Measurements from ENCODE around the gene MBL2. TPM values are rescaled to one million over a fixed set of nuclear protein-coding genes. Genes with fewer than 3 reads are reported as not detected.

The MBL2 gene
- total and polyA plus RNA-seq, 10 of the 15 experiments (the other 5 are each of a cell fraction or from before 2014, with no cell fraction given): not detected

DNA sequence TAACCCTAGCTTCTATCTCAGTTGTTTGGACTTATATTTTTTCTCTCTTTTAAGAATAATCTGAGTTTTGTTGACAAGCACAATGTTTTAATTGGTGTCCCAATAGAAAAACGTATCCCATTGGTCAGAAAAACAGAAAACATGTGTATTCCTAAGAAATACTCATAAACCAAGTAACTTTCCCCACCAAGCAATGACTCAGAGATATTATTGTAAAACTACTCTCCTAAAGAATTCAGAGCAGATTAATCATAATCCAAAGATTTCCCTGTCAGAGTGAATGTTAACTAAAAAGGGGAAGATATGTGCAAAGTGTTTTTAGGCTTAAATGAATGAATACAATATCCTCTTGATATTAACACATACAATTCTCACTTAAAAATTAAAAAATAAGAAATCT, 29.4 kb upstream of the MBL2 start:
- H3K9me3 ChIP-seq (replicated peaks; ENCODE audit: control insufficient read depth, insufficient read depth, low read length): no peaks in the 10 kb centered on the region
- H3K4me2 ChIP-seq (ENCODE audit: control insufficient read depth, insufficient read depth): no peak overlapping the region
- H3K27me3 ChIP-seq (replicated peaks in 1 of 2; ENCODE audit: control insufficient read depth in 2 of 2, insufficient read depth in 2 of 2, low read length in 1 of 2): no peaks in the 10 kb centered on the region; a peak in 1 of 4 replicates
- no peak overlapping the region for H3K27ac ChIP-seq (ENCODE audit: control insufficient read depth, insufficient read depth)
- ATAC-seq: no peak
- no peak overlapping the region for H2AFZ ChIP-seq (ENCODE audit: control insufficient read depth, low read depth, low read length)
- no peak for TF ChIP-seq HCFC1 (IDR thresholded peaks at IDR 0.05; ENCODE audit: low read length)
- no peak for TF ChIP-seq BHLHE40 (IDR thresholded peaks at IDR 0.05; ENCODE audit: borderline replicate concordance in 1 of 2, low read depth in 2 of 2, low read length in 1 of 2)
- TF ChIP-seq, protein P1, sequence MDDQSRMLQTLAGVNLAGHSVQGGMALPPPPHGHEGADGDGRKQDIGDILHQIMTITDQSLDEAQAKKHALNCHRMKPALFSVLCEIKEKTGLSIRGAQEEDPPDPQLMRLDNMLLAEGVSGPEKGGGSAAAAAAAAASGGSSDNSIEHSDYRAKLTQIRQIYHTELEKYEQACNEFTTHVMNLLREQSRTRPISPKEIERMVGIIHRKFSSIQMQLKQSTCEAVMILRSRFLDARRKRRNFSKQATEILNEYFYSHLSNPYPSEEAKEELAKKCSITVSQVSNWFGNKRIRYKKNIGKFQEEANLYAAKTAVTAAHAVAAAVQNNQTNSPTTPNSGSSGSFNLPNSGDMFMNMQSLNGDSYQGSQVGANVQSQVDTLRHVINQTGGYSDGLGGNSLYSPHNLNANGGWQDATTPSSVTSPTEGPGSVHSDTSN (IDR thresholded peaks at IDR 0.05; ENCODE audit: insufficient replicate concordance, low read depth, low read length): no peak
- no peaks in the 10 kb centered on the region for H3K36me3 ChIP-seq (ENCODE audit: control insufficient read depth in 2 of 2, insufficient read depth in 2 of 2, low read length in 1 of 2)
- 0% methylated on average over 1 of the region's 1 CpG for WGBS (ENCODE audit: insufficient coverage, insufficient replicate concordance, low lambda C conversion rate, missing lambda C conversion rate)
- ChIA-PET SMC1A (ENCODE audit: uncharacterized antibody, unreplicated experiment) (no interaction called here), CTCF (no interaction called here), RAD21 (ENCODE audit: unreplicated experiment) (no interaction called here), POLR2A (no interaction called here)
- BruUV-seq (replicated peaks): no TSS peak
- no peaks in the 10 kb centered on the region for H3K4me1 ChIP-seq (ENCODE audit: control insufficient read depth, insufficient read depth, low read length)
- no peak overlapping the region for H3K9ac ChIP-seq (ENCODE audit: control insufficient read depth, insufficient read depth, low read length)
- in situ Hi-C loops (cut with MboI): no loop called here
- H3K4me3 ChIP-seq: no peak overlapping the region
- no peaks in the 10 kb centered on the region for H4K20me1 ChIP-seq (ENCODE audit: control insufficient read depth, insufficient read depth)
- intact Hi-C loops (cut with micrococcal nuclease; ENCODE audit: unreplicated experiment): no loop called here
- FAIRE-seq: no peak
- no peaks in the 10 kb centered on the region for H3K79me2 ChIP-seq (ENCODE audit: control insufficient read depth, insufficient read depth, low read length)
- no peak for DNase-seq (ENCODE audit: low read depth, low spot score)

DNA sequence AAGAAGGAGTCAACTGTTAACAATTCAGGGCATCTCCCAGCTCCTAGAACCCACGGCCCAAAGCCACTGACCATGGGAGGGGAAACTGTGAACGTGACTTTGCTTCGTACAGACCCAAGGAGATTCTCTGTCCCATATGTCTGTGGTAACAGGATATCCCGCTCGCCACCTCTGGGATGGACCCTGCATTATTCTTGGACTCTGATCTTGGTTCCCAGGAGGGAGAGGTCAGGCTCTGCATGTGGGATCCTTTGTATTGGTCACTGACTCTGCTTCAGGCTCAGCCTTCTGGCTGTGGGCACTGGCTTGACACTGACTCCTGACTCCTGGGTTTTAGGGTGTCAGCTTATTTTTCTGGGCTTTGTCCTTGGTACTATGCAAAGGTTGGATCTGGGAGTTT, 13.5 kb upstream of the MBL2 start:
- RAD21 ChIA-PET (ENCODE audit: unreplicated experiment): no interaction called here
- FAIRE-seq (no peak), DNase-seq (ENCODE audit: low read depth, low spot score) (no peak), ATAC-seq (no peak)
- H3K4me1 ChIP-seq (ENCODE audit: control insufficient read depth, insufficient read depth, low read length): no peaks in the 10 kb centered on the region
- no peak overlapping the region for H3K4me3 ChIP-seq
- H3K79me2 ChIP-seq (ENCODE audit: control insufficient read depth, insufficient read depth, low read length): no peaks in the 10 kb centered on the region
- H3K9me3 ChIP-seq (replicated peaks; ENCODE audit: control insufficient read depth, insufficient read depth, low read length): no peaks in the 10 kb centered on the region
- BruUV-seq (replicated peaks): no TSS peak
- H4K20me1 ChIP-seq (ENCODE audit: control insufficient read depth, insufficient read depth): no peaks in the 10 kb centered on the region
- H3K27me3 ChIP-seq (replicated peaks in 1 of 2; ENCODE audit: control insufficient read depth in 2 of 2, insufficient read depth in 2 of 2, low read length in 1 of 2): no peaks in the 10 kb centered on the region
- H3K27ac ChIP-seq (ENCODE audit: control insufficient read depth, insufficient read depth): no peak overlapping the region
- H2AFZ ChIP-seq (ENCODE audit: control insufficient read depth, low read depth, low read length): no peak overlapping the region
- in situ Hi-C loops (cut with MboI): no loop called here
- no peak overlapping the region for H3K9ac ChIP-seq (ENCODE audit: control insufficient read depth, insufficient read depth, low read length)
- intact Hi-C loops (cut with micrococcal nuclease; ENCODE audit: unreplicated experiment): no loop called here
- no peak overlapping the region for H3K4me2 ChIP-seq (ENCODE audit: control insufficient read depth, insufficient read depth)
- WGBS (ENCODE audit: insufficient coverage, insufficient replicate concordance, low lambda C conversion rate, missing lambda C conversion rate): 22% methylated on average over 5 of the region's 5 CpGs
- no peaks in the 10 kb centered on the region for H3K36me3 ChIP-seq (ENCODE audit: control insufficient read depth in 2 of 2, insufficient read depth in 2 of 2, low read length in 1 of 2)
- CTCF ChIA-PET: interaction anchor here (1.2 kb wide), 1 partner anchor 142 kb away, joined by 3 read pairs; no protein-coding TSS in a partner anchor
- POLR2A ChIA-PET: no interaction called here
- SMC1A ChIA-PET (ENCODE audit: uncharacterized antibody, unreplicated experiment): no interaction called here
- no peak for TF ChIP-seq NRF1 (conservative IDR thresholded peaks at IDR 0.05; ENCODE audit: low read depth, low read length)
- TF ChIP-seq DPF2 (IDR thresholded peaks at IDR 0.05): no peak
- no peak for TF ChIP-seq HDGF (IDR thresholded peaks at IDR 0.05)
- TF ChIP-seq, protein P2, sequence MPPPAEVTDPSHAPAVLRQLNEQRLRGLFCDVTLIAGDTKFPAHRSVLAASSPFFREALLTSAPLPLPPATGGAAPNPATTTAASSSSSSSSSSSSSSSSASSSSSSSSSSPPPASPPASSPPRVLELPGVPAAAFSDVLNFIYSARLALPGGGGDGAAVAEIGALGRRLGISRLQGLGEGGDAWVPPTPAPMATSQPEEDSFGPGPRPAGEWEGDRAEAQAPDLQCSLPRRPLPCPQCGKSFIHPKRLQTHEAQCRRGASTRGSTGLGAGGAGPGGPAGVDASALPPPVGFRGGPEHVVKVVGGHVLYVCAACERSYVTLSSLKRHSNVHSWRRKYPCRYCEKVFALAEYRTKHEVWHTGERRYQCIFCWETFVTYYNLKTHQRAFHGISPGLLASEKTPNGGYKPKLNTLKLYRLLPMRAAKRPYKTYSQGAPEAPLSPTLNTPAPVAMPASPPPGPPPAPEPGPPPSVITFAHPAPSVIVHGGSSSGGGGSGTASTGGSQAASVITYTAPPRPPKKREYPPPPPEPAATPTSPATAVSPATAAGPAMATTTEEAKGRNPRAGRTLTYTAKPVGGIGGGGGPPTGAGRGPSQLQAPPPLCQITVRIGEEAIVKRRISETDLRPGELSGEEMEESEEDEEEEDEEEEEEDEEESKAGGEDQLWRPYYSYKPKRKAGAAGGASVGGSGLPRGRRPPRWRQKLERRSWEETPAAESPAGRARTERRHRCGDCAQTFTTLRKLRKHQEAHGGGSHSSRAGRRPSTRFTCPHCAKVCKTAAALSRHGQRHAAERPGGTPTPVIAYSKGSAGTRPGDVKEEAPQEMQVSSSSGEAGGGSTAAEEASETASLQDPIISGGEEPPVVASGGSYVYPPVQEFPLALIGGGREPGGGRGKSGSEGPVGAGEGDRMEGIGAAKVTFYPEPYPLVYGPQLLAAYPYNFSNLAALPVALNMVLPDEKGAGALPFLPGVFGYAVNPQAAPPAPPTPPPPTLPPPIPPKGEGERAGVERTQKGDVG (CRISPR knock-in tag; IDR thresholded peaks at IDR 0.05): no peak
- TF ChIP-seq, protein P3, sequence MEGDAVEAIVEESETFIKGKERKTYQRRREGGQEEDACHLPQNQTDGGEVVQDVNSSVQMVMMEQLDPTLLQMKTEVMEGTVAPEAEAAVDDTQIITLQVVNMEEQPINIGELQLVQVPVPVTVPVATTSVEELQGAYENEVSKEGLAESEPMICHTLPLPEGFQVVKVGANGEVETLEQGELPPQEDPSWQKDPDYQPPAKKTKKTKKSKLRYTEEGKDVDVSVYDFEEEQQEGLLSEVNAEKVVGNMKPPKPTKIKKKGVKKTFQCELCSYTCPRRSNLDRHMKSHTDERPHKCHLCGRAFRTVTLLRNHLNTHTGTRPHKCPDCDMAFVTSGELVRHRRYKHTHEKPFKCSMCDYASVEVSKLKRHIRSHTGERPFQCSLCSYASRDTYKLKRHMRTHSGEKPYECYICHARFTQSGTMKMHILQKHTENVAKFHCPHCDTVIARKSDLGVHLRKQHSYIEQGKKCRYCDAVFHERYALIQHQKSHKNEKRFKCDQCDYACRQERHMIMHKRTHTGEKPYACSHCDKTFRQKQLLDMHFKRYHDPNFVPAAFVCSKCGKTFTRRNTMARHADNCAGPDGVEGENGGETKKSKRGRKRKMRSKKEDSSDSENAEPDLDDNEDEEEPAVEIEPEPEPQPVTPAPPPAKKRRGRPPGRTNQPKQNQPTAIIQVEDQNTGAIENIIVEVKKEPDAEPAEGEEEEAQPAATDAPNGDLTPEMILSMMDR (IDR thresholded peaks at IDR 0.05 in 2 of 3, conservative IDR thresholded peaks at IDR 0.05 in 1 of 3; ENCODE audit: control insufficient read depth in 2 of 3, extremely low read depth in 1 of 3, insufficient read depth in 1 of 3, low read depth in 3 of 3, low read length in 3 of 3): no peak
- TF ChIP-seq ESRRA (IDR thresholded peaks at IDR 0.05; ENCODE audit: low read length): no peak
- no peak for TF ChIP-seq ATF7 (IDR thresholded peaks at IDR 0.05; ENCODE audit: low read depth)

All from GM12878 (cell line).